Measurements from ENCODE around the gene SPPL2C. TPM values are rescaled to one million over a fixed set of nuclear protein-coding genes. Genes with fewer than 3 reads are reported as not detected.

SPPL2C gene
- total and polyA plus RNA-seq, 7 donors: 0.60 TPM; not detected in 6

GRCh38 chr17:45850468-45850867 lies 5.8 kb downstream of the SPPL2C start:
- Histone ChIP-seq H3K4me3 (no peak overlapping the region), H3K27me3 (peaks cover 6 to 24% (median 15%) of the 10 kb centered on the region in 3 donors), H3K27ac (no peak overlapping the region), H3K36me3 (no peaks in the 10 kb centered on the region), H3K4me1 (no peaks in the 10 kb centered on the region), H3K9me3 (no peaks in the 10 kb centered on the region)
- no peak for TF ChIP-seq POLR2AphosphoS5 (IDR thresholded peaks at IDR 0.05)
- no peak for TF ChIP-seq EP300 (IDR thresholded peaks at IDR 0.05)
- TF ChIP-seq POLR2A (IDR thresholded peaks at IDR 0.05): no peak
- DNase-seq: no peak
- intact Hi-C loops (cut with DNase I): no loop called here
- WGBS, 2 donors: 78 to 85% methylated on average over 5 of the region's 5 CpGs

GRCh38 chr17:45851022-45851421 lies 6.3 kb downstream of the SPPL2C start:
- 77 to 83% methylated on average over 6 of the region's 6 CpGs for WGBS, 2 donors
- H3K9me3 ChIP-seq: no peaks in the 10 kb centered on the region
- TF ChIP-seq EP300 (IDR thresholded peaks at IDR 0.05): no peak
- no peak for TF ChIP-seq POLR2A (IDR thresholded peaks at IDR 0.05)
- no peak for TF ChIP-seq POLR2AphosphoS5 (IDR thresholded peaks at IDR 0.05)
- TF ChIP-seq, protein P1, sequence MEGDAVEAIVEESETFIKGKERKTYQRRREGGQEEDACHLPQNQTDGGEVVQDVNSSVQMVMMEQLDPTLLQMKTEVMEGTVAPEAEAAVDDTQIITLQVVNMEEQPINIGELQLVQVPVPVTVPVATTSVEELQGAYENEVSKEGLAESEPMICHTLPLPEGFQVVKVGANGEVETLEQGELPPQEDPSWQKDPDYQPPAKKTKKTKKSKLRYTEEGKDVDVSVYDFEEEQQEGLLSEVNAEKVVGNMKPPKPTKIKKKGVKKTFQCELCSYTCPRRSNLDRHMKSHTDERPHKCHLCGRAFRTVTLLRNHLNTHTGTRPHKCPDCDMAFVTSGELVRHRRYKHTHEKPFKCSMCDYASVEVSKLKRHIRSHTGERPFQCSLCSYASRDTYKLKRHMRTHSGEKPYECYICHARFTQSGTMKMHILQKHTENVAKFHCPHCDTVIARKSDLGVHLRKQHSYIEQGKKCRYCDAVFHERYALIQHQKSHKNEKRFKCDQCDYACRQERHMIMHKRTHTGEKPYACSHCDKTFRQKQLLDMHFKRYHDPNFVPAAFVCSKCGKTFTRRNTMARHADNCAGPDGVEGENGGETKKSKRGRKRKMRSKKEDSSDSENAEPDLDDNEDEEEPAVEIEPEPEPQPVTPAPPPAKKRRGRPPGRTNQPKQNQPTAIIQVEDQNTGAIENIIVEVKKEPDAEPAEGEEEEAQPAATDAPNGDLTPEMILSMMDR (IDR thresholded peaks at IDR 0.05): no peak
- peaks cover 6 to 24% (median 15%) of the 10 kb centered on the region in 3 donors for H3K27me3 ChIP-seq
- no peak for DNase-seq
- H3K4me1 ChIP-seq: no peaks in the 10 kb centered on the region
- intact Hi-C loops (cut with DNase I): no loop called here
- no peak overlapping the region for H3K4me3 ChIP-seq
- H3K27ac ChIP-seq: no peak overlapping the region
- no peaks in the 10 kb centered on the region for H3K36me3 ChIP-seq

DNA sequence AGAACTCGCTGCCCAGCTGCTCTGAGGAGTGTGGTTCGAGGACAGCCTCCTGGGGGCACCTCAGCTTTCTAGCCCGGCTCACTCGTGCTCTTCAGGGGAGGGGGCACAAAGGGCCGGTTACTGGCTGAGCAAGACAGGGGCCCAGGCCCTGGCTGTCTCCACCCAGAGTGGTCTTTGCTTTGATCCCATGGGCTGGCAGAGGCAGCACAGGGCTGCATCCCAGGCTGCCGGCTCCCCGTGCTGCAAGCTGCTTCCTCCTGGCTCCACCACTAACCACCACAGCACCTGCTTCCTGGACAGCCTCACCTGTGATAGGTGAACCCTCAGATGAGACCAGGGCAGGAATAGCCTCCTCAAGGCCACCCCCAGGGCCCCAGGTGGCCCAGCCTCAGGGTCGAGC lies 6.8 kb downstream of the SPPL2C start:
- Histone ChIP-seq H3K27me3 (peaks cover 6 to 24% (median 15%) of the 10 kb centered on the region in 3 donors), H3K9me3 (no peaks in the 10 kb centered on the region), H3K27ac (no peak overlapping the region), H3K36me3 (no peaks in the 10 kb centered on the region), H3K4me3 (no peak overlapping the region), H3K4me1 (no peaks in the 10 kb centered on the region)
- 27 to 32% methylated on average over 8 of the region's 8 CpGs for WGBS, 2 donors
- DNase-seq: no peak
- TF ChIP-seq EP300 (IDR thresholded peaks at IDR 0.05): no peak
- intact Hi-C loops (cut with DNase I): no loop called here

- Histone ChIP-seq H3K4me1 (no peaks in the 10 kb centered on the region), H3K4me3 (no peak overlapping the region), H3K27ac (no peak overlapping the region), H3K9me3 (no peaks in the 10 kb centered on the region), H3K36me3 (no peaks in the 10 kb centered on the region), H3K27me3 (peaks cover 6 to 24% (median 15%) of the 10 kb centered on the region in 3 donors)
- DNase-seq: no peak
- intact Hi-C loops (cut with DNase I): no loop called here
- TF ChIP-seq POLR2AphosphoS5 (IDR thresholded peaks at IDR 0.05): no peak
- TF ChIP-seq, protein P1 (IDR thresholded peaks at IDR 0.05): no peak
- no peak for TF ChIP-seq POLR2A (IDR thresholded peaks at IDR 0.05)
- TF ChIP-seq EP300 (IDR thresholded peaks at IDR 0.05): no peak
- 31 to 74% methylated on average over 1 of the region's 1 CpG for WGBS, 2 donors
Observed at GRCh38 chr17:45851873-45852272, 7.2 kb downstream of the SPPL2C start.

GRCh38 chr17:45852535-45853297 lies 8.0 kb downstream of the SPPL2C start:
- no peaks in the 10 kb centered on the region for H3K36me3 ChIP-seq
- DNase-seq: peak; percentile 19
- H3K9me3 ChIP-seq: no peaks in the 10 kb centered on the region
- peaks cover 6 to 24% (median 15%) of the 10 kb centered on the region in 3 donors for H3K27me3 ChIP-seq
- WGBS, 2 donors: 24 to 29% methylated on average over 12 of the region's 12 CpGs
- H3K4me3 ChIP-seq: no peak overlapping the region
- no peak overlapping the region for H3K27ac ChIP-seq
- intact Hi-C loops (cut with DNase I): no loop called here
- no peaks in the 10 kb centered on the region for H3K4me1 ChIP-seq
- TF ChIP-seq, protein P1 (IDR thresholded peaks at IDR 0.05): peak; percentile 32 to 88 (median 69)
- no peak for TF ChIP-seq POLR2AphosphoS5 (IDR thresholded peaks at IDR 0.05)

Measured in sigmoid colon (tissue), 7 donors.